ENCODE results near the gene NHS.
A peak's percentile ranks its signal among the peaks of the same experiment; 100 is the strongest.

The NHS gene

DNA sequence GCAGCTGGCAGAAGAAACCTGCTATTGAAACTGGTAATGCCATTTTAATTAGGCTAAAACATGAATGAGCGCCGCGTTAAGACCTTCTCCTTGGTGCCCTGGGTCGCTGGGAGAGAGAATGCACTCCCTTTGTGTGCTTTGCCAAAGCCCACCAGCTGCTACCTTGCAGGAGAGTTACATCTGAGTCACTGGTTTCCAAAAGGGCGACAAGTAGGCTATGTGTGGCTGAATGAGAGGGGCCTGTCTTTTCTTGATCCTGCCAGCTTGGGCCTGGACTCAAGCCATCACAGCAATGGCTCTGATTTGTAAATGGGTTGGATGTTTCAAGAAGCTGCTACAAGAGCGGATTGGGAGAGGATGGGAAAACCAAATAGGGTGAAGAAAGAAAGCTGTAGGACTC lies 81.5 kb downstream of the NHS start:
- peak; percentile 2 for DNase-seq

DNA sequence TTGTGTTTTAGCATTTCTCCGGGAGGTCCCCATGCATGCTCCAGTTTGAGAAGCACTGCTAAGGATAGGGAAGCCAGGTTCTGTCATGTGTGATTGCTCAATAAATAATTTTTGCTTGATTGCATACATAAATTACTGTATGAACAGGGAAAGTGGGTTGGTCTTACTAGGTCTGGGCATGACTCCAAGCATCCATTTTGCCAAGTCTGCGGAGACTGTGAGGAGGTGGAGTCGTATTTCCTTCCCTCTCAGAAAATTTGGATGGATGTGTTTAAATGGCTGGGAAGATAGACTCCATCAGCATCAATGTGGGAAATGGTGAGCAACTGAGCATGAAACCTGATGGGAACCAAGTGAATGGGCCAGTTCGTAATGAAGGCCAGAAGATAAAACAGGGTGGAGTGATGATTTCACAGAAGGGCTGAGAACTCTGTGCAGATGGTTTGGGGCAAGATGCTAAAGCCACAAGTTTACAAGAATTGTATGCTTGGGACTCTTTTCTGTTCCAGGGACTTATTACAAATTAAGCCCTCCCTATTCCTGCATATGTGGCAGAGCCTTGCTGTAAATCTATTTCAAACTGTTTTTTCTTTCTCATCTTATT lies 84.1 kb downstream of the NHS start:
- no peak for DNase-seq

DNA sequence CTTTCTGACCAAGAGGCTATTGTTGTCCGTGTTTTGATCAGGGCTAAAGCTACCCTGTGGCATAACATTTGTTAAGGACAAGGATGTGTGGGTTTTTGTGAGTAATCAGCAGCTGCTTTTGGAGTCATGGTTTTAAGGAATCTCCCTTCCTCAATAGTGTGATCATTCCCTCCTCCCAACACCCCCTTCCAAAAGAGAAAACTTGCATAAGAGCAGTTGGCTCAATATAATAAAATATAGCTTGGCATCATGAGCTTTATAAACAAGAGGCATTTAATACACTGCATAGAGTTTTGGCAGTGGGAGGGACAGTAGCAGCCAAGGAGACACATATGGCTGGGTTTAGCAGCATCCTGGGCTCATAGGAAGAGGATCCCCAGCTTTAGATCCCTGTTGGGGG lies 84.7 kb downstream of the NHS start:
- DNase-seq: no peak

DNA sequence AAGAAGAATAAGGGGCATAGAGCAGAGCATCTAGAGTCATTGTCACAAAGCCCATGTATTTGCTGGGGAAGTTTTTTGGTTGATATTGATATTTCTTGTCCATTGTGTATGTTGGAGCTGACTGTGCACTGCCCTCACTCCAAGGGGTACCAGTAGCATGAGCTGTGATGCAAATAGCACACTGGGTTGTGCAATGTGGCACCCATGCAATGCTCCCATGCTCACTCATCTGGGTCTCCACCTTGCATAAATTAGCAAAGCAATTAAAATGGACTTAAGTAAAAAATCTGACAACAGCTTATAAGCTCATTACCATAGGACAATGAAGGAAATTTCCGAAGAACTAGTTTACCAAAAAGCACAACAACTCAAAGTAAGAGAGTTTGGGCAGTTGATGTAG lies 87.9 kb downstream of the NHS start:
- no peak for DNase-seq

DNA sequence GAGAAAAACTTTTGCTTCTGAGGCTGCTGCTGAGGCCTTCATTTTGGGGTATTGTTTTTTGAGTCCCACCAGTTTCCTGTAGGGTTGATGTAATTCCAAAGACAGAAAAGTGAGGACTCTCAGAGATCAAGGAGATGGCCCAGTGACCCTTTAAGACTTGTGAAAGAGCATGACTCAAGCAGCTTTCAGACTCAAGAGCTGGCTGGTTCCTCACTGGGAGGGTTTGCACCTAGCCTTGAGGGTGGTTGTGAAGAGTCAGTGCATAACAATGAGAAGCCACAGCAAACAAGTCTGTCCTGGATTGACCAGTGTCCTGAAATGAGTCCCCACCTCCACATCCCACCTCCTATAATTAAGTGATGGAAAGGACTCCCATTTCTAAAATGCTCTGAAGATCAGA lies 89.2 kb downstream of the NHS start:
- DNase-seq: no peak

DNA sequence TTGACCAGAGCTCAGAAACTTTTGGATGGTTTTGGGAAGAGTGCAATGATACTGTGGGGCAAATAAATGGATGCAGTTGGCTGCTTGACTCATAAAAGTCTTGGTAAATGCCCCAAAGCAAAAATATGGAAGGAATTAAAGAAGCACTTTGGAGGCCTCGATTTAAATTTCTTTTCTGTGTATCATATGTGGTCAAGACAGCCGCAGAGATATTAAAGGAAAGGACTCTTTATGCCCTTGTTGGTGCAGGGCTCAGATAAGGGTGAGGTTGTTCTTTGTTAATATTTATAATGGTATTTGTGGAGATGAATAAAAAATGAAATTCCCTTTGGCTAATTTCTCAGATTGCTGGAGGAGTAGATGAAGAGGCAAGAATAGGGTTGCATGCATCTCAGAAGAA lies 90.2 kb downstream of the NHS start:
- DNase-seq: no peak

DNA sequence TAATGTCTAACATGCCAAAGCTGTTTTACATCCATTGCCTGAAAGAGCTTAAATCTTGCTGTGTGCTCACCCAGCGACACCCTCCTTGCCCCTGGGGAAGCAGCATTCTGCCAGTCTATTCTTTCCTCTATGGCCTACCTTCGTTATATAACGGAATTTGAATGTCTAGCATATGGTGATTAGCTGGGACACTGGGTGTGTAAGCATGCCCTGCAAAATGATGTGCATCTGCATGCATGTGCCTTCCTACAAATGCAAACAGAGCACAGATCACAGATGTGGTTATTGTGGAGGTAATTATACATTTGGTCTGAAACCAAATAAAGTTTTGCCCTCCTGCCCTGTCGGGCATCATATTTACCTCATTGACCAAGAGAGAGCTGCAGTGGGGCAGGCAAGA lies 90.8 kb downstream of the NHS start:
- no peak for DNase-seq

DNA sequence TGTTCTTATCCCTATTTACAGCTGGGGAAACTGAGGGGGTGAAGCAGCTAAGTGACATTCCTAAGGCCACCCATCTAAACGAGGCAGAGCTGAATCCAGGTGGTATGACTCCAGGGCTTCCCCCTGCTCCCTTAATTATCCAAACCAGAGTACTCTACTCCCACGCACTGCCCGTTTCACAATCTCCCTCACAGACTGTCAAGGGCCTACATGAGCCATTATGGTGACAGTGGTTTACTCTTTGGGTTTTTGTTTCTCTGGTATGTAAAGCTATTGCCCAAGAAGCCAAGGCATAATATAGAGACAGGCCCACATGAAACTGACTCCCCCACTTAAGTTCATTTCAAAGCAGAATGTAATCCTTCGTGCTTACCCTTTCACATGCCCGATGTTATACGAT lies 95.1 kb downstream of the NHS start:
- DNase-seq: no peak

DNA sequence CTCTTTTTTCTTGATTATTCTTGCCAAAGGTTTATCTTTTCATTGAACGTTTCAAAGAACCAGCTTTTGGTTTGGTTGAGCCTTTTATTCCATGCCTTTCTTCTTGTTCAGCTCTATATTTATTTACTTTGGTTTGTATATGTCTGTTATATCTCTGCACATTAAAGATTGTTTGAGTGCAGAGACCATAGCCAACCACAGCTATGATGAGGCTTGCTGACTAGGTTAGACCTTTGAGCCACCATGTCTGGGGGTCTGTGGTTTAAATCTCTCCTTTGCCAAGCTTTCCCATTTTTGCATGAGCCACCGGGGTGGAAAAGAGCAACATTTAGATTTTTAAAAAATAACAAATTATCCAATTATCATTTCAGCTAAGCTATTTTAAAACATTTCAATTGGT lies 96.1 kb downstream of the NHS start:
- DNase-seq: no peak

DNA sequence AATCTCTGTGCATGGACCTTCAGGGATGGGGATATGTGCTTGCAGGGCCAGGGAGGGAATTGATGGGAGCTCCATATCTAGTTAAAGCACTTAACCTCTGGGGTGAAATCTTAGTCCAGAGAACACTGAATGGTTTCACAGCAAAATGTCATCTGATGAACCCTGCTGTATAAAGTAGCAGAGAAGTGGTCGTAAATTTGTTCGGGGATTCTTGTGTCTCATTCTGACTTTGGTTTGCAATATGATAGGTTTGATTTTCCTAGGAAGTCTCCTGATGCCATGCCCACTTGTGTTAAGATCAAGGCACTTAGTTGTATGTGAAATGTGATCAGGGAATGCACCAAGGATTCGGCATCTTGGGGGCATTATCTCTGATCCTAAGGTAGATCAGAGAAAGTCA lies 96.9 kb downstream of the NHS start:
- DNase-seq: no peak

DNA sequence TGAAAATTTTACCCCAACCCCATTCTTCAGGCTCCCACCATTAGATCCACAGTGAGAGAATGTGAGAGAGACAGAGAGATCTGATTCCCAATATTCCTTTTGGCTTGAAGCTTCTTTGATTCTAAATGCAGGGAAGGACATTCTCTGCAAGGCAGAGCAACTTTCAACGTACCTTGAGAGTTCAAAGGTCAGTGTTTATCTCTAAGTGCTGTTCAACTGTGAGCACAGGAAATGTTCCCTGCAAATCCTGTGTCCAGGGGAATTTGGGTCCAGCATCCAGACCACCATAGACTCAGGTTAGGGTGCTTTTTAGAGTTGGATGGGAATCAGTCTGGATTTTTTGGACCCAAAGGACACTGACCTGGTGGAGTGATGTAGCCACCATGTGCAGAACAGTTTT lies 97.4 kb downstream of the NHS start:
- DNase-seq: no peak

DNA sequence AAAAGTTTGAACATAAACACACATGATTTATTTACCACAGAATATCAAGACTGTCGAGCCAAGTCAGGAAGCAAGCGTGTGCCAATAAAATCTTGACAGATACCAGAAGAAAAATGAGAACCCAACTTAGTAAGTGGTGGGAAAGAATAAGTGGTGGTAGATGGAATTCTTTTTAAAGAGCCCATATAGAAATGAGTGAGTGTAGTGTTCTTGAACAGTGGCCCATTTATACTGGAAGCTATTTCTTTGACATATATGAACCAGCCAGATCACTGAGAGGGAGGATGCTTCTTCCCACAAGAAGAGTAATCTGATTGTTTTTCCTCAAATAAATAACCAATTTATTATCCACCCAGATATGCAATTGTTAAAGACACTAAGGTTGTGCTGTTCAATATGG lies 98.0 kb downstream of the NHS start:
- DNase-seq: no peak

DNA sequence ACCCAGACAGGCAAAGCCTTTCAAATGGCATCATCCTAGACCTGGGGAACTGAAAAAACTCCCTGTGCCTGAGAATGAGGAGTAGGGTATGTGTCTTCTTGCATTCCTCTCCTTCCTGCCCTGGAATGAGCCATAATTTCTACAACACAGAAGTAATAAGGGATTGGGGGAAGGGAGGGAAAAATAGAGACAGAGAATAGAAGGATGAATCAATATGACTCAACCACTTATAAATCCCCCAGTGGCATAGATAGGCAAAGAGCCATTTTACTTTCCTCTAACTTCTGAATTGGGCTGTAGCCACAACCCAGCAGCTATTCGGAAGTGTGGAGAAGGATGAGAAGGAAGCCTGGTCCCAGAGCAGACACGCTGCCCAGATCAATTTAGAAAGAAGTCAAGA lies 99.9 kb downstream of the NHS start:
- DNase-seq: no peak

DNA sequence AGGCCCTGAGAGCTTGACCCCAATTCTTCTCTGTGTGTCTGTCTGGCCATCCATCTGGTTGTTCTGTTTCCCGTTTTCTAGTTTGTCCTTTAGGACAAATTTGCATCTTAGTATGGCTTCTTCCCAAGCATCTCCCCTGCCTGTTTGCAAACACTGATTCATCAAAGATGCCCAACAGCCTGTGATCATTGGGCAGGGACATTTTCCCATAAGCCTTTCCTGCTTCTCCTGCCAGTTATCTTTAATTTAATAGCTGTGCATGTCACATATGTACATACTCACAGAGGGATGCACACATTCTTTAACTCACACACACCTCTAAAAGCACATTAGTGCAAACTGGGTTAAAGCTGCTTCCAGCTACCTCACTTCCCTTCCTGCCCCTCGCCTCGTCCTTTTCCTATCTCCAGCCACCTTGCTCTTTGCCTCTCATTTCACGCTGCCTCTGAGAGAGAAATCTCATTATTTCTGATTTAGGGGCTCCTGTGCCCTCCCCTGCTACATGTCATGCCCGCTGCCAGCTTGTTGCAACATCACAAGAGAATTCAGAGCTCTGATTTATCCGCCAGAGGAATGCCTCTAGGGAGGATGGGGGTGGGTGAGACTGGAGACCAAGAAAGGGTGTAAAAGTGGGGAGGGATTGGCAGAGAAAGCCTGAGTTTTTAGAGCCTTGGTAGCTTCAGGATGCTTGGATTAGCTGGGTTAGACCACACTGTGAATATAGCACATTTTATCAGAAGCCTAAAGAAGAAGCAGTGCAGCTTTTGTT lies 100.6 kb downstream of the NHS start:
- DNase-seq: no peak

DNA sequence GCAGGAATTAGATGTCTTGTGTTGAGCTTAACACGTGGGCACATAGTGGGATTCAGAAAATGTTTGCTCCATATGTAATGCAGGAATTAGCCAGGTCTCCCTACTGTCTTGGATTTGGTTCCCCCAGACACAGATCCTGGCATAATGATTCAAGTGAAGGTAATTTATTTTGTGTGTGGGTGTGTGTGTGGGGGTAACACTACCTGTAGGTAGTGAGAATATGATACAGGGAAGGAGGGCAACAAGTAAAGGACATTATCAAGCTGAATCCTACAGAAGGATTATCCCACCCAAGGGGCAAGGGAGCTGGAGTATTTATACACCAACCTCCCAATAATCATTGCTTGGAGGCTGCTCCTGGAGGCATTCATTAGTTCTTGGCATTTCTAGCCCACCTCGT lies 101.4 kb downstream of the NHS start:
- DNase-seq: no peak

DNA sequence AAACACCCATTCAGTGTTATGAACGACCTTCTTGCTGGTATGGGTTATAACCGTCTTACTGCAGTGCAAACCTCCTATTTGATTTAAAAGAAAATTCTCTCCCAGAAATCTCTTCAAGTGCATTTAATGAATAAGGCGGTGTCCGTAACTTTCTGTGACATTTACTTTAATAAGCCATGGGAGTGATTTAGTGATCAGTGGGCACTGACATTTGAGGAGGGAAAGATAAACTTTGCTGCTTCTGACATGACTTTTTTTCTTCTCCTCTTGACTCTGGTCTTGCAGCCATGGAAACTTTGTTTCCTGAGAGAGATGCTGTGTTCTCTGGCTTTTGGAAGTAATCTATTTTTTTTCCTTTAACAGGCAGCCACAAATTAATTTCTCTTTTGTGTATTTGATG lies 106.1 kb downstream of the NHS start:
- DNase-seq: no peak

DNA sequence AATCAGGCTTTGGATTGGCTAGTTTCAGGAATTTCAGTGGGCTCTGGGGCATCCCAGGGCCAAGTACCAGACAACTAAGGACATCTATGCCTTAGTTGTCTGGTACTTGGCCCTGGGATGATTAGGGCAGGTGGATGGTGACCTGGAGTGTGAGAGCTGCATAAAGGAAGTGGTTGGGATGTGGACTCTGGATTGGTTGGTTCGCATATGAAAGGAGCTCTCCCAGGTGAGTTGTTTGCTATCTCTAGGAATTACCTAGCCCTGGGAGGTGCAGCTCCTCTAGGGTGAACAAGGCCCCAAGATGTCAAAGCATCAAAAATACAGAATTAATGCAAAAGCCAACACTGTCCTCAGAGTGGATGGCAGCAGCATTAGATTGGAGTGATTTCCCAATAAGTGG lies 109.6 kb downstream of the NHS start:
- DNase-seq: no peak

DNA sequence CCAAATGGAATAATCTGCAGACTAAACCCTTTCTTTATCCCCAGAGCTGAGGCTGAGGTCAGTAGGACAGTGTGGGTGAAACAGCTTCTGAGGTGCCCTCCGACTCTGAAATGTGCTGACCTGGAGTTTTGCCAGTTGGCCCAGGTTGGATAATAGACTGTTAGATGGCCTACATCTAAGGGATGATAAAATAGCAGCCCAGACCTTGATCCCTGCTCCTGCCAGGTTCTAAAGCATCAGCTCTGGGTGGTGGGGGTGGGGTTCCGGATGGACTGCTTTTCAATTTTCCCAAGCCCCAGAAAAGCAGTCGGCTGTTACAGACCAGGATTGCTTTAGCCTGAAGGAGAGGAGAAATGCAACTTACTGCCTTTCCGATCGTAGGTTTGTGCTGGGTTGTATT lies 110.4 kb downstream of the NHS start:
- no peak for DNase-seq

DNA sequence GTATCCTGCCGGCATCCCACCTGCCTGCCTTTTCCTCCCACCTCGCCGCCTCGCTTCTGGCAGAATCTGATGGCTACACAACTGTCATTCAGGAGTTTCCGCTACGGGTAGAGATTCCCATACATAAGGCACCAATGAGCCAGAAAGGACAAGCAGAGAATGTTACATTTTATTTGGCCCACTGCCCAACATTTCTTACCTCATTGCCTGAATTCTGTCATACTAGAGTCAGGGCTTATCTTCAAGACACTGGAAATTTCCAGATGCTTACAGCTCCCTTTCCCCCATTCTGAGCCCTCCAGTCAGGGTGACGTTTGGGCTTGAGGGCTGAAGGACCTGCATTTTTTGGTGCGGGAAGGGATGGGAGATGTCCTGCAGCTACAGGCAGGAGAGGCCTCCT lies 113.0 kb downstream of the NHS start:
- no peak for DNase-seq

DNA sequence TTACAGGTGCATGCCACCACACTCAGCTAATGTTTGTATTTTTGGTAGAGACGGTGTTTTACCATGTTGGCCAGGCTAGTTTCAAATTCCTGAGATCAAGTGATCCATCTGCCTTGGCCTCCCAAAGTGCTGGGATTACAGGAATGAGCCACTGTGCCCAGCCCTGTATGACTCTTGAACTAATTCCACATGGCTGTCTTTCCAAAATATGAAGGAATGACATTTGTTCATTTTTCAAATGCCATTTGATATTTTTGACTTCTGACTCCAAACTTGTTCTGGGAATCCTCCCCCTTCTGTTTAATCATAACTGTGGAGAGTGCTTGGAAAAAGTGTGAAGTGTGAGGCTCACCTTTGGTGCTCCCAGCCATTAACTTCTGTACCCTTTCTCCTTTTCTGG lies 119.2 kb downstream of the NHS start:
- DNase-seq: no peak

DNA sequence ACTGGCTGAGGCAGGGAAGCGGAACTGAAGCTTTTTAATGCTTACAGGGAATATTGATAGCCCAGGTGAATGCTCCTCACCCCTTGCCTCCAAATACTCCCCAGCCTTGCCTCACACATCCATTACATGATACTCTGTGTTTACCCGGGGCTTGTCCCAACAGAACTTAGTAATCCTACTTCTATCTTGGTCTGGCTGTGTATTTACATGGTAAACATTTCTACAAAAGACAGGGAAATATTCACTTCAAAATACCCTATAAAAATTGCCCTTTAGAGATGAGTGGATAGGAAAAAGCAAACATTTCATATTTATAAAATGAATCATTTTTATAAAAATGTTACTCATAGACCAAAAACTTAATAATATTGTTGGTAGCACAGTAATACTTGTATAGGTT lies 120.1 kb downstream of the NHS start:
- DNase-seq: no peak

DNA sequence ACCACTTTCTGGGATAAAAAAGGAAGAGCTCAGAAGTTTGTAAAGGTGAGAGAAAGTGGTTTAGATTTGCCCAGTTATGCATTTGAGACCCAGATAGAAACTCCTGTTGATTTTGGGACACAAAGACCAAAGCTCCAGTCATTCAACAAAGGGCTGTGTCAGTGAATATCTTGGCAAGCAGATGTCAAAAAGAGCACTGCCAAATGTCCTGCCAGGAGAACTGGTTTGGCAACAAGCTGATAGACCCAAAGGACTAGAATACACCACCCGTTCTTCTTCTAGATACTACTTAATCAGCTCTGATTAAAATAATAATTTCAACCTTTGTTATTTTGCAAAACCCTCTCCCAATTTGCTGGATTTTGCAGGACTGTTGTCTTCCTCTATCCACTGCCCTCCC lies 121.4 kb downstream of the NHS start:
- DNase-seq: no peak

DNA sequence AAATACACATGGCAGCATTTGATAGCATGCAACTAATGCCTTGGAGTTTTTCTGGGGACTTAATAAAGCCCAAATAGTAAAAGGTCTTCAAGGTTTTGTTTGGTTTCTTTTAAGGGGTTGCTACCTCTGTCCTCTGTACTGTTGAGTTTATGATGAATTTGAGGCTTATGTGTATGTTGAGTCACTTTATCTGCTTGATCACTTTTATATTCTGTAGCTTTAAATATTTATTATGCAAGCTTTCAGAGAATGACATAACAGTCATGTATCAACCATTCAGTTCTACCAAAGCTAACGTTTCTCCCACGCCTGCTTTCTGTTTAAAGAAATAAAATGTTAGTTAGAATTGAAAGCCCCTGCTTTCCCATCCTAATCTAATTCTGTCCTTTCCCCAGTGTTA lies 122.2 kb downstream of the NHS start:
- DNase-seq: no peak

DNA sequence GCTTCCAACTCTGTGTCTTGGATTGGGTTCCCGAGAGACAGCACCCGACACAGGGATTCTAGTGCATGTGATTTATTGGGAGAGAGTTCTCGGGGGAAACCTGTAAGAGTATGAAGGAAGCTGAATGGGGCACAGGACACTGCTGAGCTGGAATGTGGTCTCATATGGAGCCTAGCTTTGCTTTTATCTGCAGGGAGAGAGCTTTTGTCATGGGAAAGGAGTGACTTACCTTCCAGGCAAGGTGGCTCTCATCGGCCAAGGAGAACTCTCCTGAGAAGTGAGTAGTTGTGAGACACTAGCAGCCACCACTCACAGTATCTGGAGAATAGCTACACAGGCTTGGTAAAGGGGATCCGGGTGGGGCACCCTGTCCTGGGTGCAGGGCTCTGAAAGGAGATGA lies 124.5 kb downstream of the NHS start:
- no peak for DNase-seq

DNA sequence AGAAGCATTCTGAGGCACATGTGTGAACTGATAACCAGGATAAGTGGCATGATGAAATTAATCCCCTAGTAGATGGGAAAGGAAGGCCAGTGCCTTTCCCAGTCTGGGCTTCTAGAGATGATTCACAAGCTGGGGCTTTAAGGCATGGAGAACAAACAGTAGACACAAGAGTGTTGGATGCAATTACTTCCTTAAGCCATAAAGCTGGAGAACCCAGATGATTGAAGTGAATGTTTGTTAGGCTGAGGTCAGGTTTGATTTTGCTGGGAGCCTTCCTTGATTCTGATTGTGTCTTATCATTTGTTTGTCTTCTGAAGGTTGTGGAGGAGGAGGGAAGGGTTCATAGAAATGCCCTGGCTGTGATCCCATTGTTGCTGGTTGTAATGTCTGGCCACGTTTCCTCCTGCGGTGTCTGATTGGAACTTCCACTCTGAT lies 125.2 kb downstream of the NHS start:
- DNase-seq: no peak
